A549 (cell line): ENCODE data around the gene P2RX4.
A peak's percentile ranks its signal among the peaks of the same experiment; 100 is the strongest.

ENCODE experiments used
- CTCF ChIP-seq: fragments of >200 bp; sonication (Bioruptor Twin); formaldehyde crosslinking; IDR thresholded peaks from 3 replicates; pipeline ENCODE4 v1.5.1; 2016
- EP300 ChIP-seq, 2 experiments: fragments of >200 bp; sonication (Bioruptor Twin); formaldehyde crosslinking; IDR thresholded peaks; 2 replicates in 1 of 2; 3 replicates in 1 of 2; pipeline ENCODE4 v1.6.1; 2016 to 2017
- MAFK ChIP-seq: fragments of 450-650 bp; IDR thresholded peaks from 2 replicates; pipeline ENCODE4 v1.6.1; 2014; ENCODE audit not compliant: partially characterized antibody
- POLR2A ChIP-seq: IDR thresholded peaks from 2 replicates; pipeline ENCODE4 v1.6.1; 2012; ENCODE audit warnings: mild to moderate bottlenecking, low read length
- RCOR1 ChIP-seq: fragments of 150-350 bp; IDR thresholded peaks from 2 replicates; pipeline ENCODE4 v1.6.1; 2014; ENCODE audit warnings: antibody characterized with exemption, low read length, low read depth
- USF2 ChIP-seq: fragments of 450-650 bp; IDR thresholded peaks from 2 replicates; pipeline ENCODE4 v1.6.1; 2014; ENCODE audit warnings: antibody characterized with exemption
- ZSCAN20 ChIP-seq: fragments of 250-450 bp; sonication (Bioruptor Pico); IDR thresholded peaks from 2 replicates; pipeline ENCODE4 v1.8.0; 2022; ENCODE audit warnings: mild to moderate bottlenecking, moderate library complexity

DNA sequence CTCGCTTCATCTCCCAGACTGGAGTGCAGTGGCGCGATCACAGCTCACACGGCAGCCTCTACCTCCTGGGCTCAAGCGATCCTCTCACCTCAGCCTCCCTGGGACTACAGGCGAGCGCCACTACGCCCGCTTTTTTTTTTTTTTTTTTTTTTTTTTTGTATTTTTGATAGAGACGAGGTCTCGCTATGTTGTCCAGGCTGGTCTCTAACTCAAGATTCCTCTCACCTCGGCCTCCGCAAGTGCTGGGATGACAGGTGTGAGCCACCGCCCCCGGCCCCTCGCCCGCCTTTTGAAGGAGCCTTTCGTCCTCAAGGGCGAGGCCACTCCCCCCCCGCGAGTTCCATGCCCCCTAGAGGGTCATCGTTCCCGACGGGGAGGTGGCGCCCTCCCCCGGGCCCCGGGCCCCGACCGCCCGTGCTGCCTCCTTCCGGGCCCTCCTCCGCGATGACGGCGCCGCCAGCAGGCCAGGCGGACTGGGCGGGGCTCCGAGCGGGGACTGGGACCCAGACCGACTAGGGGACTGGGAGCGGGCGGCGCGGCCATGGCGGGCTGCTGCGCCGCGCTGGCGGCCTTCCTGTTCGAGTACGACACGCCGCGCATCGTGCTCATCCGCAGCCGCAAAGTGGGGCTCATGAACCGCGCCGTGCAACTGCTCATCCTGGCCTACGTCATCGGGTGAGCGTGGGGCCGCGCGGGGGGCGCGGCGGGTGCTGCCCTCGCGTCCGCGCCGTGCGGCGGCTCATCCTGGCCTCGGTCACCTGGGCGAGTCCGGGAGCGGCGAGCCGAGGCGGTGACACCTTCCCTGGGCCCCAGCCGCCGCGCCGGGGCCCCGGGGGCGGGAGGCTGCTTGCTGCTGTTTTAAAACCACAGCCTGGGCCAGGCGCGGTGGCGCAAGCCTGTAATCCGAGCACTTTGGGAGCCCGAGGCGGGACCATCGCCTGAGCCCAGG is at the start of gene P2RX4:
- TF ChIP-seq POLR2A (peak; percentile 99), ZSCAN20 (no peak), RCOR1 (no peak), MAFK (no peak), USF2 (no peak), CTCF (peak; percentile 62), EP300 (IDR thresholded peaks at IDR 0.05) (no peak)
